Nucleus accumbens (tissue), 56 donors: ENCODE data around the gene PRSS37.
"Not testable (repeated sequence)": the region's sequence is repeated elsewhere in the genome, so short reads cannot be mapped to it uniquely, and the experiment has no call there.

ENCODE experiments used
- DNase-seq, 56 donors: peaks; one replicate each; lab custom pipeline; 2025; lab: John Stamatoyannopoulos, UW

Gene PRSS37

GRCh38 chr7:141841385-141841784, at the start of gene PRSS37:
Gene PRSS37, minus strand, starts transcription at chr7:141841485. Its CDS starts 436 bp downstream, at chr7:141841049.
- no peak for DNase-seq

GRCh38 chr7:141889321-141889720, 48.0 kb upstream of the PRSS37 start:
- no peak for DNase-seq

- no peak for DNase-seq
These were observed 43.4 kb upstream of the PRSS37 start for GRCh38 chr7:141884539-141885225.

- no peak for DNase-seq
These were observed 39.7 kb upstream of the PRSS37 start for GRCh38 chr7:141880960-141881359.

GRCh38 chr7:141877365-141877764, 36.1 kb upstream of the PRSS37 start:
- DNase-seq: no peak

GRCh38 chr7:141876371-141876770, 35.1 kb upstream of the PRSS37 start:
- DNase-seq: no peak

- DNase-seq: no peak
These were observed 34.2 kb upstream of the PRSS37 start for GRCh38 chr7:141875453-141875852.

- no peak for DNase-seq
These were observed 33.5 kb upstream of the PRSS37 start for GRCh38 chr7:141874787-141875186.

- DNase-seq: no peak
These were observed 31.6 kb upstream of the PRSS37 start for GRCh38 chr7:141872931-141873330.

- DNase-seq: no peak
These were observed 25.7 kb upstream of the PRSS37 start for GRCh38 chr7:141866974-141867373.

GRCh38 chr7:141864765-141865447, 23.6 kb upstream of the PRSS37 start:
- no peak for DNase-seq

GRCh38 chr7:141860207-141860606, 18.9 kb upstream of the PRSS37 start:
- DNase-seq: no peak

- DNase-seq: no peak
These were observed 6.7 kb upstream of the PRSS37 start for GRCh38 chr7:141847996-141848395.

GRCh38 chr7:141844256-141844655, 3.0 kb upstream of the PRSS37 start:
- no peak for DNase-seq

- no peak for DNase-seq
These were observed 1.6 kb upstream of the PRSS37 start for GRCh38 chr7:141842904-141843303.

GRCh38 chr7:141840708-141841107, 577 bp downstream of the PRSS37 start:
- no peak for DNase-seq

GRCh38 chr7:141839256-141839655, 2.0 kb downstream of the PRSS37 start:
- DNase-seq: no peak

GRCh38 chr7:141838581-141838980, 2.7 kb downstream of the PRSS37 start:
- no peak for DNase-seq

- peak in 1 of 56 donors; percentile 7 for DNase-seq
These were observed 3.6 kb downstream of the PRSS37 start for GRCh38 chr7:141837683-141838082.

- not testable (repeated sequence) for DNase-seq
These were observed 18.9 kb downstream of the PRSS37 start for GRCh38 chr7:141822432-141822831.

GRCh38 chr7:141820067-141820466, 21.2 kb downstream of the PRSS37 start:
- no peak for DNase-seq

- peak in 1 of 56 donors; percentile 3 for DNase-seq
These were observed 48.8 kb downstream of the PRSS37 start for GRCh38 chr7:141792526-141792925.
